ENCODE data around the gene TIMMDC1. TPM values are rescaled to one million over a fixed set of nuclear protein-coding genes. Genes with fewer than 3 reads are reported as not detected.
A peak's percentile ranks its signal among the peaks of the same experiment; 100 is the strongest.

The TIMMDC1 gene
- total and polyA plus RNA-seq, 4 donors, result 60.5 to 98.9 (median 87.7) TPM

DNA sequence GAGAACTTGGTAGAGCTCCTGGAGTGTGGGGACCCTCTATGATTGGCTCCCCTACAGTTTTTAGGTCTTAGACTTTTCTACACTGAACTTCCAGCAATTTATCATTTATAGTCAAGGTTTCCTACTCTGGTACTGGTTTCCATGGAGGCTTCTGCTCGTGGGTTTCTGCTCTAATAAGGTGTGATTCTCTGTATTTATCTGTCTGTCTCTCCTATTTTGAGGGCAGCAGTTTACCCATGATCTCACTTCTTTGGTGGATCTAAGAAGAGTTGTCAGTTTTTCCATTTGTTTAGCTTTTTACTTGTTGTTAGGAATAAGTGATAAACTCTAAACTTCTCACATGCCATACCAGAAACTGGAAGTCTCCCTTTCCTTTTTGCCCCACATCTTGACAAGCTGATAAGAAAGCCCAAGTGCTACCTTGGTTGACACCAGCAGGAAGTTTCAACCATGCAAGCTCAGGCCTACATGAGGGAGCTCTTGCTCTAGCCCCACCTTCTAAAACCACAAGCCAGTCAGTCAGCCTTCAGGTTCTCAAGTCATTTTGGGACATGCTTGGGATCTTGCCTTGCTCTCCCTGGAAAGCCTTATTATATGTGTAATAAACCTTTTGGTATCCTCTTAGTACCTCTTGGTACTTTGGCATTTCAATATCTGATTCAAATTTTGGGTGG is 10.0 kb downstream of the TIMMDC1 start:
- WGBS, 2 donors, result 19 to 41% methylated on average over 1 of the region's 1 CpG
- Histone ChIP-seq H3K36me3 (ENCODE audit: control insufficient read depth in 4 of 4, insufficient read depth in 4 of 4, low read length in 4 of 4) (peaks cover 15 to 33% (median 19%) of the 10 kb centered on the region in 4 donors), H3K4me1 (ENCODE audit: control insufficient read depth in 5 of 5, insufficient read depth in 5 of 5, low read length in 5 of 5) (peaks cover 0 to 4% (median 0%) of the 10 kb centered on the region in 5 donors), H3K27me3 (ENCODE audit: control insufficient read depth in 3 of 3, insufficient read depth in 3 of 3, low read length in 2 of 3) (no peaks in the 10 kb centered on the region), H3K9me3 (ENCODE audit: control insufficient read depth in 4 of 4, insufficient read depth in 3 of 4, low read length in 3 of 4) (no peaks in the 10 kb centered on the region), H3K27ac (ENCODE audit: low read depth in 1 of 2, low read length in 1 of 2) (peak overlapping the region in 1 of 2 donors; percentile 22), H3K4me3 (no peak overlapping the region), H3K9ac (ENCODE audit: insufficient read depth in 1 of 2, low read length in 2 of 2) (no peak overlapping the region)
- DNase-seq (no peak), ATAC-seq (ENCODE audit: insufficient read depth, low FRiP score) (no peak)
- TF ChIP-seq, protein P1, sequence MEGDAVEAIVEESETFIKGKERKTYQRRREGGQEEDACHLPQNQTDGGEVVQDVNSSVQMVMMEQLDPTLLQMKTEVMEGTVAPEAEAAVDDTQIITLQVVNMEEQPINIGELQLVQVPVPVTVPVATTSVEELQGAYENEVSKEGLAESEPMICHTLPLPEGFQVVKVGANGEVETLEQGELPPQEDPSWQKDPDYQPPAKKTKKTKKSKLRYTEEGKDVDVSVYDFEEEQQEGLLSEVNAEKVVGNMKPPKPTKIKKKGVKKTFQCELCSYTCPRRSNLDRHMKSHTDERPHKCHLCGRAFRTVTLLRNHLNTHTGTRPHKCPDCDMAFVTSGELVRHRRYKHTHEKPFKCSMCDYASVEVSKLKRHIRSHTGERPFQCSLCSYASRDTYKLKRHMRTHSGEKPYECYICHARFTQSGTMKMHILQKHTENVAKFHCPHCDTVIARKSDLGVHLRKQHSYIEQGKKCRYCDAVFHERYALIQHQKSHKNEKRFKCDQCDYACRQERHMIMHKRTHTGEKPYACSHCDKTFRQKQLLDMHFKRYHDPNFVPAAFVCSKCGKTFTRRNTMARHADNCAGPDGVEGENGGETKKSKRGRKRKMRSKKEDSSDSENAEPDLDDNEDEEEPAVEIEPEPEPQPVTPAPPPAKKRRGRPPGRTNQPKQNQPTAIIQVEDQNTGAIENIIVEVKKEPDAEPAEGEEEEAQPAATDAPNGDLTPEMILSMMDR (IDR thresholded peaks at IDR 0.05; ENCODE audit: control extremely low read depth, extremely low read depth), result no peak

DNA sequence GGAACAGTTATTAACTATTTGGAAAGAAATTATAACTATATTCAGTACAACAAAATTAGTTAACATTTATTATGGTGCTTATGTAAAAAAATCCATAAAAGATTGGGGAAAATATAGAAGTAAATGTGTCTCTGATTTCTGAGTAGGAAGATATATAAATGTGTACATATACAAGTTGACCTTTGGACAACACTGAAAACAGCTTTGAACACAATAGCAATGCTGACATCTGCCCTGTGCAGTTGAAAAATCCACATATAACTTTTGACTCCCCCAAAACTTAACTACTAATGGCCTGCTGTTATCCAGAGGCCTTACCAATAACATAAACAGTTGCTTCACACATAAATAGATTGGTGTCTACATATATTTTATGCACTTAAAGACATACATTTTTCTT is 12.3 kb downstream of the TIMMDC1 start:
- H3K36me3 ChIP-seq (ENCODE audit: control insufficient read depth in 4 of 4, insufficient read depth in 4 of 4, low read length in 4 of 4), result peaks cover 15 to 32% (median 18%) of the 10 kb centered on the region in 4 donors
- TF ChIP-seq, protein P1 (IDR thresholded peaks at IDR 0.05; ENCODE audit: control extremely low read depth, extremely low read depth), result no peak

GRCh38 chr3:119514637-119515036 is 16.3 kb downstream of the TIMMDC1 start:
- Histone ChIP-seq H3K27me3 (ENCODE audit: control insufficient read depth in 3 of 3, insufficient read depth in 3 of 3, low read length in 2 of 3) (no peaks in the 10 kb centered on the region), H3K9me3 (ENCODE audit: control insufficient read depth in 4 of 4, insufficient read depth in 3 of 4, low read length in 3 of 4) (peaks cover 0 to 2% (median 0%) of the 10 kb centered on the region in 4 donors), H3K36me3 (ENCODE audit: control insufficient read depth in 4 of 4, insufficient read depth in 4 of 4, low read length in 4 of 4) (peaks cover 15 to 41% (median 29%) of the 10 kb centered on the region in 4 donors), H3K9ac (ENCODE audit: insufficient read depth in 1 of 2, low read length in 2 of 2) (no peak overlapping the region), H3K4me1 (ENCODE audit: control insufficient read depth in 5 of 5, insufficient read depth in 5 of 5, low read length in 5 of 5) (no peaks in the 10 kb centered on the region), H3K27ac (ENCODE audit: low read depth in 1 of 2, low read length in 1 of 2) (no peak overlapping the region), H3K4me3 (no peak overlapping the region)
- DNase-seq, result no peak
- 82 to 98% methylated on average over 2 of the region's 2 CpGs for WGBS, 2 donors
- TF ChIP-seq, protein P1 (IDR thresholded peaks at IDR 0.05; ENCODE audit: control extremely low read depth, extremely low read depth), result no peak
- ATAC-seq (ENCODE audit: insufficient read depth, low FRiP score), result no peak

More for the DNA sequence above, 12.3 kb downstream of the TIMMDC1 start:
- Histone ChIP-seq H3K9ac (ENCODE audit: insufficient read depth in 1 of 2, low read length in 2 of 2) (no peak overlapping the region), H3K27ac (ENCODE audit: low read depth in 1 of 2, low read length in 1 of 2) (no peak overlapping the region), H3K27me3 (ENCODE audit: control insufficient read depth in 3 of 3, insufficient read depth in 3 of 3, low read length in 2 of 3) (no peaks in the 10 kb centered on the region), H3K4me1 (ENCODE audit: control insufficient read depth in 5 of 5, insufficient read depth in 5 of 5, low read length in 5 of 5) (peaks cover 0 to 4% (median 0%) of the 10 kb centered on the region in 5 donors), H3K9me3 (ENCODE audit: control insufficient read depth in 4 of 4, insufficient read depth in 3 of 4, low read length in 3 of 4) (no peaks in the 10 kb centered on the region), H3K4me3 (no peak overlapping the region)
- ATAC-seq (ENCODE audit: insufficient read depth, low FRiP score) (no peak), DNase-seq (no peak)

All from lung (tissue), 12 donors.